Gastroesophageal sphincter (tissue), 4 donors: ENCODE data around the gene DGUOK. TPM values are rescaled to one million over a fixed set of nuclear protein-coding genes. Genes with fewer than 3 reads are reported as not detected.
A peak's percentile ranks its signal among the peaks of the same experiment; 100 is the strongest.

Experiments
- ATAC-seq: fragments of 150-250 bp; one replicate; pipeline ENCODE4 v1.9.1; 2016; ENCODE audit warnings: mild to moderate bottlenecking, moderate library complexity
- H3K27ac ChIP-seq, 4 donors: fragments of 200-600 bp; sonication (generic) in 3 of 4; 1 replicate in 3 of 4; 2 replicates in 1 of 4; pipeline ENCODE4 v1.5.1; 2016 to 2019
- H3K27me3 ChIP-seq: fragments of 200-600 bp; sonication (generic); one replicate; pipeline ENCODE4 v1.5.1; 2019
- H3K36me3 ChIP-seq, 2 donors: fragments of 200-600 bp; sonication (generic); one replicate each; pipeline ENCODE4 v1.5.1; 2019; ENCODE audit warnings: control low read depth in 1 of 2
- H3K4me1 ChIP-seq, 3 donors: fragments of 200-600 bp; sonication (generic); 1 replicate in 2 of 3; 2 replicates in 1 of 3; pipeline ENCODE4 v1.5.1; 2016 to 2019; ENCODE audit warnings: control low read depth in 2 of 3
- H3K4me3 ChIP-seq, 2 donors: fragments of 200-600 bp; sonication (generic); one replicate each; pipeline ENCODE4 v1.5.1; 2019; ENCODE audit warnings: mild to moderate bottlenecking in 1 of 2, moderate library complexity in 1 of 2
- H3K9me3 ChIP-seq, 3 donors: fragments of 200-600 bp; sonication (generic); one replicate each; pipeline ENCODE4 v1.5.1; 2017 to 2019; ENCODE audit warnings: control low read depth in 2 of 3
- EP300 ChIP-seq: sonication (generic); formaldehyde crosslinking; IDR thresholded peaks from one replicate; pipeline ENCODE4 v1.6.1; 2017; ENCODE audit warnings: antibody characterized with exemption, mild to moderate bottlenecking
- POLR2A ChIP-seq, 2 donors: fragments of 450-650 bp; IDR thresholded peaks; one replicate each; pipeline ENCODE4 v1.6.1; 2017; ENCODE audit warnings: antibody characterized with exemption in 2 of 2, mild to moderate bottlenecking in 2 of 2, moderate library complexity in 1 of 2
- POLR2AphosphoS5 ChIP-seq: sonication (generic); formaldehyde crosslinking; IDR thresholded peaks from one replicate; pipeline ENCODE4 v1.6.1; 2017; ENCODE audit warnings: antibody characterized with exemption
- WGBS, 2 donors: methylation state at CpG; one replicate each; pipeline ENCODE4 v1.1.5; 2018; ENCODE audit warnings: low coverage in 1 of 2; 5-methylcytosine and 5-hydroxymethylcytosine counted together
- total RNA-seq, 4 donors: library from RNA; depleted of rRNA; stranded (reverse); fragments of >200 nt; gene quantifications; one replicate each; pipeline ENCODE4 v1.1.0, GENCODE V29; 2016
- TF ChIP-seq, protein P1 (sequence below), 4 experiments: fragments of 200-600 bp in 2 of 4; fragments of 450-650 bp in 2 of 4; sonication (generic) in 1 of 4; IDR thresholded peaks; one replicate each; pipeline ENCODE4 v1.5.1; 2017 to 2019; ENCODE audit warnings: antibody characterized with exemption in 4 of 4, mild to moderate bottlenecking in 2 of 4, moderate library complexity in 2 of 4

The DGUOK gene
- total RNA-seq, 4 donors from 2014 or later, result 32.6 to 61.3 (median 38.6) TPM

GRCh38 chr2:73979021-73979420, 52.3 kb downstream of the DGUOK start:
- no peaks in the 10 kb centered on the region for H3K9me3 ChIP-seq
- H3K27ac ChIP-seq, result no peak overlapping the region
- WGBS, 2 donors, result 44 to 69% methylated on average over 5 of the region's 5 CpGs
- TF ChIP-seq EP300 (no peak), POLR2AphosphoS5 (no peak), POLR2A (IDR thresholded peaks at IDR 0.05) (no peak)
- TF ChIP-seq, protein P1, sequence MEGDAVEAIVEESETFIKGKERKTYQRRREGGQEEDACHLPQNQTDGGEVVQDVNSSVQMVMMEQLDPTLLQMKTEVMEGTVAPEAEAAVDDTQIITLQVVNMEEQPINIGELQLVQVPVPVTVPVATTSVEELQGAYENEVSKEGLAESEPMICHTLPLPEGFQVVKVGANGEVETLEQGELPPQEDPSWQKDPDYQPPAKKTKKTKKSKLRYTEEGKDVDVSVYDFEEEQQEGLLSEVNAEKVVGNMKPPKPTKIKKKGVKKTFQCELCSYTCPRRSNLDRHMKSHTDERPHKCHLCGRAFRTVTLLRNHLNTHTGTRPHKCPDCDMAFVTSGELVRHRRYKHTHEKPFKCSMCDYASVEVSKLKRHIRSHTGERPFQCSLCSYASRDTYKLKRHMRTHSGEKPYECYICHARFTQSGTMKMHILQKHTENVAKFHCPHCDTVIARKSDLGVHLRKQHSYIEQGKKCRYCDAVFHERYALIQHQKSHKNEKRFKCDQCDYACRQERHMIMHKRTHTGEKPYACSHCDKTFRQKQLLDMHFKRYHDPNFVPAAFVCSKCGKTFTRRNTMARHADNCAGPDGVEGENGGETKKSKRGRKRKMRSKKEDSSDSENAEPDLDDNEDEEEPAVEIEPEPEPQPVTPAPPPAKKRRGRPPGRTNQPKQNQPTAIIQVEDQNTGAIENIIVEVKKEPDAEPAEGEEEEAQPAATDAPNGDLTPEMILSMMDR (IDR thresholded peaks at IDR 0.05), result no peak
- no peak overlapping the region for H3K4me3 ChIP-seq
- ATAC-seq, result no peak
- peaks cover 0 to 31% (median 7%) of the 10 kb centered on the region in 3 donors for H3K4me1 ChIP-seq
- no peaks in the 10 kb centered on the region for H3K36me3 ChIP-seq
- peaks cover 5% of the 10 kb centered on the region for H3K27me3 ChIP-seq

GRCh38 chr2:73979686-73980085, 53.0 kb downstream of the DGUOK start:
- TF ChIP-seq POLR2A (IDR thresholded peaks at IDR 0.05) (no peak), EP300 (no peak), POLR2AphosphoS5 (no peak)
- TF ChIP-seq, protein P1 (IDR thresholded peaks at IDR 0.05), result no peak
- Histone ChIP-seq H3K4me3 (no peak overlapping the region), H3K27me3 (peaks cover 5% of the 10 kb centered on the region), H3K4me1 (peaks cover 0 to 37% (median 8%) of the 10 kb centered on the region in 3 donors), H3K9me3 (no peaks in the 10 kb centered on the region), H3K27ac (no peak overlapping the region), H3K36me3 (no peaks in the 10 kb centered on the region)
- ATAC-seq, result peak; percentile 11
- WGBS, 2 donors, result 40 to 82% methylated on average over 2 to 3 of the region's 3 CpGs

DNA sequence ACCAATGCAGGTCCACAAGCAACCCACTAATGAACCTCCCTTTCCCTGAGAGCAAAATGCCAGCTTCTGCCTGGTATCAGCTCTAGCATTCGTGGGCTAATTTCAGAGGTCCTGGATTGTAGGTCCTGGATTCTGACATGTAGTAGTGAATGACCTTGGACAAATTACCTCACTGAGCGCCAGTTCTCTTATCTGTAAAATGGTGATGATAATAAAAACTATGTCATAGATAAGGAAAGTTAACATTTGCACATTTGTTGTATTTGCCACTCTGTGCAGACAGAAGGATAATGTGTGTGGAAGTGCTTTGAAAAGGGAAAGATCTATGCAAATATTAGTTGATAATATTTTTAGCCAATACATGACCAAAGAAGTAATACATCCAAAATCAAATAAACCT, 53.9 kb downstream of the DGUOK start:
- ATAC-seq, result no peak
- WGBS, 2 donors, result 59 to 100% methylated on average over 2 of the region's 2 CpGs
- no peak overlapping the region for H3K4me3 ChIP-seq

DNA sequence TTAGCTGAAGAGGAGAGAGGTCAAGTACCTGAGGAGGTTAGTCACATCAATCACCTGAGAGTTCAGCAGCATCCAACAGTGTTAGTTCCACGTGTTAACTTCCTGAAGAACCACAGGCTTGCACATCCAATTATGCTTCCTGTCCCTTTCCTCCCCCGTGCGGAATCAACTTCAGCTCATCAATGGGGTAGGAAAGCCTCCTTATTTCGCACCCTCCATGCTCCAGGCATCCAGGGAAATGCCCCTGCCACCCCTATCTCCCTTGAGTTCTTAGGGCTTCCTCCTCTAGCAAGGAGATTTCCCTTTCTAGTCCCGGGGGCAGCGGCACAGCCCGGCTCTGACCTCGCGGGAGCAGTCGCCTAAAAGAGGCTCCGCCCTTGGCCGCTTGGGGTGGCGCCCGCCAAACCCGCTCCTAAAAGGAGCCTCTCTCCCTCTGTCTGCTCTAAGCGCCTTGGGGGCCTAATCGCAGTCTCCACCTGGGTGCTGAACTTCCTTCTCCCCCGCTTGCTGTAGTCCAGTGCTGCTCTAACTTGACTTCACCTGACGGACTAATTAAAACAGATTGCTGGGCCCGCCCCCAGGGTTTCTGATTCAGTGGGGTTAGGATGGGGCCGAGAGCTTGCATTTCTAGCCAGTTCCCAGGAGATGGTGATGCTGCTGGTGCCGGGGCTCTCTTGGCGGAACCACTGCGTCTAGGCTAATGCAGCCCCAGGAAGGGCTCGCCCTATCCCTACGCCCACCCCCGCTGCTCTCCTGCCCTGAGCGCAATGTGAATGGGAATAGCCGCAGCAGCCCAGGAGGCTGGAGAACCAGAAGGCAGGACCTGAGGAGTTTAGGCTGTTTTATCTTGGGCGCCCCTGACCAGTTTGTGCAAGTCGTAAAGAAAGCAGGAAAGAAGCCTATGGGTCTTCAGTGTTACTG, 54.7 kb downstream of the DGUOK start:
- no peaks in the 10 kb centered on the region for H3K9me3 ChIP-seq
- TF ChIP-seq POLR2A (IDR thresholded peaks at IDR 0.05) (no peak), POLR2AphosphoS5 (no peak), EP300 (no peak)
- TF ChIP-seq, protein P1 (IDR thresholded peaks at IDR 0.05), result no peak
- ATAC-seq, result no peak
- peaks cover 5% of the 10 kb centered on the region for H3K27me3 ChIP-seq
- peaks cover 0 to 46% (median 15%) of the 10 kb centered on the region in 3 donors for H3K4me1 ChIP-seq
- H3K27ac ChIP-seq, result peak overlapping the region in 2 of 4 donors; percentile 1 to 48
- peak overlapping the region; percentile 6 to 41 for H3K4me3 ChIP-seq
- H3K36me3 ChIP-seq, result no peaks in the 10 kb centered on the region
- WGBS, 2 donors, result 3 to 5% methylated on average over 7 to 19 of the region's 31 CpGs

More for the DNA sequence above, 53.9 kb downstream of the DGUOK start:
- TF ChIP-seq EP300 (no peak), POLR2A (IDR thresholded peaks at IDR 0.05) (no peak)
- no peaks in the 10 kb centered on the region for H3K36me3 ChIP-seq
- peaks cover 5% of the 10 kb centered on the region for H3K27me3 ChIP-seq
- no peak overlapping the region for H3K27ac ChIP-seq
- peaks cover 0 to 38% (median 8%) of the 10 kb centered on the region in 3 donors for H3K4me1 ChIP-seq
- no peaks in the 10 kb centered on the region for H3K9me3 ChIP-seq

DNA sequence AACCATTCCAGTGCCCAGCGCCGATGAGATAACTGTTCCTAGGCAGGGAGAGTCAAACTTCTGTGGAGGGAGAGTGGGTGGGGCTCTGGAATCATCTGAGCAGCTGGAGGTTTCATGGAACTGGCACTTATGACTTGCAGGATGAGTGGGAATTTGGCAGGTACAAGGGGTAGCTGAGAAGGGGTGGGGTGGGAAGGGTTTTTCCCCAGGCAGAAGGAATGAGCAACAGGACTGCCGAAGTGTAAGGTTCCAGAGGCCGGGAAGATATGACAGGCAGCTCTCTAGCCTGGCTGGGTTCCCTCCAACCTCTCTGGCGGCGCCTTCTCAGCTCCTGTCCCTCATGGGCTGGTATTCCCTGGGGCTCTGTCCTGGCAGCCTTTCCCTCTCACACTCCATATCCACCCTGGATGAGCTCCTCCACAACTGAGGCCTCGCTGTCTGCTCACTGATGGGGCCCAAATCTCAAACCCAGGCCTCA, 55.5 kb downstream of the DGUOK start:
- Histone ChIP-seq H3K4me3 (no peak overlapping the region), H3K36me3 (no peaks in the 10 kb centered on the region), H3K4me1 (peaks cover 0 to 54% (median 16%) of the 10 kb centered on the region in 3 donors), H3K9me3 (no peaks in the 10 kb centered on the region), H3K27me3 (peaks cover 5% of the 10 kb centered on the region), H3K27ac (peak overlapping the region in 1 of 4 donors; percentile 1)
- TF ChIP-seq POLR2AphosphoS5, result no peak
- TF ChIP-seq, protein P1 (IDR thresholded peaks at IDR 0.05), result no peak
- TF ChIP-seq POLR2A (IDR thresholded peaks at IDR 0.05), result no peak
- no peak for TF ChIP-seq EP300
- WGBS, 2 donors, result 30 to 43% methylated on average over 3 to 6 of the region's 7 CpGs
- ATAC-seq, result no peak
